ENCODE data around the gene ZFYVE19. TPM values are rescaled to one million over a fixed set of nuclear protein-coding genes. Genes with fewer than 3 reads are reported as not detected.

The ZFYVE19 gene
- total and polyA plus RNA-seq, 2 experiments from 2014 or later, result 8.5 to 22.7 TPM

GRCh38 chr15:40767838-40768500, 38.9 kb upstream of the ZFYVE19 start:
- H3K9me3 Mint-ChIP-seq, result no peaks in the 10 kb centered on the region
- no peak for ATAC-seq
- peaks cover 17% of the 10 kb centered on the region for H3K4me1 ChIP-seq (ENCODE audit: insufficient read depth)

More at GRCh38 chr15:40767838-40768500, 38.9 kb upstream of the ZFYVE19 start:
- TF ChIP-seq ZNF331 (CRISPR knock-in tag; IDR thresholded peaks at IDR 0.05; ENCODE audit: low read depth) (no peak), CTCF (conservative IDR thresholded peaks at IDR 0.05; ENCODE audit: low read depth in 2 of 2) (no peak), EZH2 (IDR thresholded peaks at IDR 0.05; ENCODE audit: low read depth, unreplicated experiment) (no peak), JUNB (IDR thresholded peaks at IDR 0.05; ENCODE audit: unreplicated experiment) (no peak), ZNF462 (CRISPR knock-in tag; IDR thresholded peaks at IDR 0.05) (no peak), STAT1 (IDR thresholded peaks at IDR 0.05; ENCODE audit: unreplicated experiment) (no peak), ETS1 (IDR thresholded peaks at IDR 0.05) (no peak), NANOG (IDR thresholded peaks at IDR 0.05; ENCODE audit: borderline replicate concordance) (no peak), ZNF114 (CRISPR knock-in tag; IDR thresholded peaks at IDR 0.05) (no peak), POLR2AphosphoS5 (IDR thresholded peaks at IDR 0.05; ENCODE audit: low read depth) (no peak), EZH2phosphoT487 (IDR thresholded peaks at IDR 0.05; ENCODE audit: unreplicated experiment) (no peak), CREB1 (CRISPR knock-in tag; IDR thresholded peaks at IDR 0.05; ENCODE audit: low read depth) (no peak), REST (IDR thresholded peaks at IDR 0.05; ENCODE audit: unreplicated experiment) (no peak)
- H3K36me3 ChIP-seq (ENCODE audit: insufficient read depth), result no peaks in the 10 kb centered on the region
- Mint-ChIP-seq H3K27me3 (ENCODE audit: insufficient read depth, low read depth, poor library complexity) (peaks cover 25% of the 10 kb centered on the region), H3K4me3 (no peak overlapping the region), H3K4me1 (peaks cover 39% of the 10 kb centered on the region), H3K27ac (no peak overlapping the region), H3K36me3 (ENCODE audit: low read depth) (no peaks in the 10 kb centered on the region)
- no peaks in the 10 kb centered on the region for H3K79me2 ChIP-seq (replicated peaks; ENCODE audit: insufficient read depth)
- no peak for DNase-seq (ENCODE audit: low spot score)
- peaks cover 15% of the 10 kb centered on the region for H3F3A ChIP-seq (replicated peaks; ENCODE audit: low read depth)
- H3K27me3 ChIP-seq (ENCODE audit: insufficient read depth), result 0 out of 2 replicates have a peak, but pooled peaks cover 4% of the 10 kb centered on the region
- no peak overlapping the region for H3K27ac ChIP-seq (ENCODE audit: low read depth)
- H3K4me2 ChIP-seq, result no peak overlapping the region
- H3K9me2 ChIP-seq (ENCODE audit: insufficient read depth), result no peaks in the 10 kb centered on the region
- no peak overlapping the region for H3K4me3 ChIP-seq
- H2AFZ ChIP-seq, result no peak overlapping the region
- H4K20me1 ChIP-seq (replicated peaks; ENCODE audit: insufficient read depth), result no peaks in the 10 kb centered on the region
